CD4-positive, alpha-beta T cell treated with Interleukin-6 for 4 hours (primary cell): ENCODE results near the gene ERFE.
A peak's percentile ranks its signal among the peaks of the same experiment; 100 is the strongest.

Source experiments
- DNase-seq: peaks from one replicate; pipeline ENCODE4 v3.0.0-alpha.2; 2020; ENCODE audit warnings: mixed read lengths

Gene ERFE

GRCh38 chr2:238157506-238158017, 1.2 kb upstream of the ERFE start:
- DNase-seq: no peak

GRCh38 chr2:238158018-238158508, 707 bp upstream of the ERFE start:
- DNase-seq: no peak

- peak; percentile 16 for DNase-seq
Observed at GRCh38 chr2:238159071-238159539, 335 bp downstream of the ERFE start.

- no peak for DNase-seq
Observed at GRCh38 chr2:238159661-238160205, 963 bp downstream of the ERFE start.

- DNase-seq: peak; percentile 22
Observed at GRCh38 chr2:238160206-238161129, 1.7 kb downstream of the ERFE start.

GRCh38 chr2:238161291-238162051, 2.7 kb downstream of the ERFE start:
- DNase-seq: no peak

GRCh38 chr2:238162251-238162845, 3.6 kb downstream of the ERFE start:
- DNase-seq: no peak

- DNase-seq: no peak
Observed at GRCh38 chr2:238162846-238163441, 4.2 kb downstream of the ERFE start.

GRCh38 chr2:238163481-238164198, 4.9 kb downstream of the ERFE start:
- DNase-seq: no peak

- no peak for DNase-seq
Observed at GRCh38 chr2:238164906-238165287, 6.1 kb downstream of the ERFE start.

- DNase-seq: no peak
Observed at GRCh38 chr2:238165288-238165921, 6.6 kb downstream of the ERFE start.

GRCh38 chr2:238166391-238167343, 7.9 kb downstream of the ERFE start:
- DNase-seq: no peak

GRCh38 chr2:238167344-238167715, 8.6 kb downstream of the ERFE start:
- no peak for DNase-seq

- DNase-seq: no peak
Observed at GRCh38 chr2:238167761-238168160, 9.0 kb downstream of the ERFE start.

- no peak for DNase-seq
Observed at GRCh38 chr2:238168196-238169047, 9.7 kb downstream of the ERFE start.

GRCh38 chr2:238169048-238169707, 10.4 kb downstream of the ERFE start:
- DNase-seq: no peak

- no peak for DNase-seq
Observed at GRCh38 chr2:238169708-238170251, 11.0 kb downstream of the ERFE start.
